LNCAP (cell line): Measurements from ENCODE around the gene ACP1.
A peak's percentile ranks its signal among the peaks of the same experiment; 100 is the strongest.

ENCODE experiments used
- TF ChIP-seq, protein P1 (sequence below): fragments of 450-650 bp; IDR thresholded peaks from 2 replicates; pipeline ENCODE4 v1.5.1; 2017; ENCODE audit warnings: mild to moderate bottlenecking

Gene ACP1

DNA sequence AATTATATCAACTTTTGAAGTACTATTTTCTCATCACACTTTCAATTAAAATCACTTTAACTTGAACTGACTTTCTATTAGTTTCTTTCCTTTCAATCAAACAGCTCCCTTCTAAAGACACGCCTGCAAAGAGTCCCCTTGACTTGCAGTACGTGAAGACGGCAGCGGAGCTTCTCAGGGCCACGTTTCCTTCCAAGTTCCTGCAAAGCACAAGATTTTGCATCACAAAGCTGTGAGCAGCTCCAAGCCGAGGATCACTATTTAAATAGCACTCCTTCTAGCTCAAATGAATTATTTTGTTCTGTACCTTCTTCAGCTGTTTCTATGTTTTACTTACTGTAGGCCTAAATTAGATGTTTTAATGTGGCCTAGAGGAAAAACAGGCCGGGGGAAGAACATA, 31.7 kb upstream of the ACP1 start:
- TF ChIP-seq, protein P1, sequence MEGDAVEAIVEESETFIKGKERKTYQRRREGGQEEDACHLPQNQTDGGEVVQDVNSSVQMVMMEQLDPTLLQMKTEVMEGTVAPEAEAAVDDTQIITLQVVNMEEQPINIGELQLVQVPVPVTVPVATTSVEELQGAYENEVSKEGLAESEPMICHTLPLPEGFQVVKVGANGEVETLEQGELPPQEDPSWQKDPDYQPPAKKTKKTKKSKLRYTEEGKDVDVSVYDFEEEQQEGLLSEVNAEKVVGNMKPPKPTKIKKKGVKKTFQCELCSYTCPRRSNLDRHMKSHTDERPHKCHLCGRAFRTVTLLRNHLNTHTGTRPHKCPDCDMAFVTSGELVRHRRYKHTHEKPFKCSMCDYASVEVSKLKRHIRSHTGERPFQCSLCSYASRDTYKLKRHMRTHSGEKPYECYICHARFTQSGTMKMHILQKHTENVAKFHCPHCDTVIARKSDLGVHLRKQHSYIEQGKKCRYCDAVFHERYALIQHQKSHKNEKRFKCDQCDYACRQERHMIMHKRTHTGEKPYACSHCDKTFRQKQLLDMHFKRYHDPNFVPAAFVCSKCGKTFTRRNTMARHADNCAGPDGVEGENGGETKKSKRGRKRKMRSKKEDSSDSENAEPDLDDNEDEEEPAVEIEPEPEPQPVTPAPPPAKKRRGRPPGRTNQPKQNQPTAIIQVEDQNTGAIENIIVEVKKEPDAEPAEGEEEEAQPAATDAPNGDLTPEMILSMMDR: no peak

DNA sequence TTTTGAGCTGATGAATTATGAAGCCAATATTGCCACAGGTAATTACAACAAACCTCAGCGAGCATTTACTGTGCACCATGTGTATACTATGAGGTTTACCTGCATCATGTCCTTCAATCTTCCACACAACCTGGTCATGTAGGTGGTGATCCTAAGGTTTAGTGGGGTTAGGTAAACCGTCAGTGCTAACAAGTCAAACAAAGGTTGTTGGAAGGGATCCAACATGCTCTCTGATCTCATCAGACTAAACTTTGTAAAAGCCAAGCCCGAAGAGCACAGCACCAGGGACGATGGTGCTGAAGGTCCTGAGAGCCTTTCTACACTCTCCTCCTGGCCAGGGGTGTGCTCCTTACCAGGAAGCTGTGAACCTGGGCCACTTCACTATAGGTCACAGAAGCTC, 30.3 kb upstream of the ACP1 start:
- TF ChIP-seq, protein P1: no peak

DNA sequence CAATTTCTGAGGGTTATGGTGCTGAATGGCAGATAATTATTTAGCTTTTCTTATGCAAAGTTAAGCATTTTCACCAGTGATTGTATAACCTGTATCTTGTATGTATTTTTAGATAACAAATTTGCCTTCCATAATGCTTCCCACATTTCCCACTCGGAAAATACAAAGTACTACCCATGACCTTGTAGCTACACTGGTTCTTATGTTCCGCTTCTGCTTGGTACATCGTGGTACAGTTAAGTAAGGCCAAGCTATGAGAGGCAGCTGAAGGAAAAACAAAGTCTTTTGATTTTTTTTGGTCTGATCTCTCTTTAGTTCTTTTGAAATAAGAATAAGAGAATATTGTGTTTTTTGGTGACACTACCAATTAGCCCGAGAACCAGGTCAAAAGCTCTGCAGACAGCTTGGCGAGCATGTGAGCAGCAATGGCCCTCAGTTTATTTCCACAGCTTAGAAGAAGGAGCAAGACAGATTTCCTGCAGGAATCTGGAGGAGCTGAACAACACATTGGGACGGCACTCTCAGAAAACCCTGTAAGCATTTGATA, 27.7 kb upstream of the ACP1 start:
- TF ChIP-seq, protein P1: no peak

DNA sequence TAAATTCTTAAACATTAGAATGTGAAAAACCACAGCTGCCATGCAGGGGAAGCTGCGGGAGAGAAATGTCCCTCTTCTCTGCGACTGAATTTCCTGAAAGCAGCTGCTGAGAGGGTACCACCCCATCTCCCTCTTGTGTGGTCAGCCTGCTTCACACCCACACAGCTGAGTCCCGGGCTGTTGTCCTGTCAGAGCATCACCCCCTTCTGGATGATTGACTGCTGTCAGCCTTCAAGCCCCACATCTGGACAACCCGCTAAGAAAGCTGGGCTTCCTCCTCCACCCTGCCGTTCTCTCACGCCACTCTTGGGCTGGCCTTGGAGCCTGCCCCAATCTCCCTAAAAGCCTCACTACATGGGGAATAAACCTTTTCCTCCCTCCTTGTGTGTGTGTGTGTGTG, 26.9 kb upstream of the ACP1 start:
- TF ChIP-seq, protein P1: no peak

DNA sequence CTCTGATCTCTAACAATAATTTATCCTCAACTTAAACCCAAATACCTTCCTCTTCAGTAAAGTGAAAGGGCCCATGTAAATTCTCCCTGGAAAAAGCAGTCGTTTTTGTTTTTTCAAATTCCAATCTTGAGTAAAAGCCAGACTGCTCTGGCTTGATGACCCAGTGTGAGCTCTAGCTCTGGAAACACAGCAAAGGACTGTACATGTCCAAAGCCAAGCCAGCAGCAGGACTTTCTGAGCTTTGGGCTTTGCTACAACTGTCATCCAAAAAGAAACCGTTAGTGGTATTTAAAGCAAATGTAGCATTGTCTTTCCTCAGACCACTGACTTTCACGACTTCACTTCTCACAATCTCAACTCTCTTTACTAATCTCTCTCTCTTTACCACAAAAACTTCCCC, 26.3 kb upstream of the ACP1 start:
- TF ChIP-seq, protein P1: no peak

DNA sequence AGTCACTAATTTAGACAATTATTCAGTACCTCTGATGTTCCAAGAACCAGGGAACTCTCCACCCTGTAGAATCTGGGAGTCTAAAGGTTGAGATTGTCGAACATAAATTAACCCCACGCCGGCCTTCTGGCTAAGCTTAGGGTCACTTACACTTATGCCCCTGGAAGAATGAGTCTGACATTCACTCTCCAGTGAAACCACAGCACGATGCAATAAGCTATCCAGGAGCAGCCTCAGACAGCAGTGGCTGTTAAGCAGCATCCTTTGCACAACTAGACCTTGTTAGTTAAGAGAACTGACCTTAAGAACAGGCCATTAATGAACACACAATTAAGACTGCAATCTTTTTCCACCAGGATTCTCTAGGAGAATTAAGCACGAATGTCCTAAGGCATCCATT, 25.9 kb upstream of the ACP1 start:
- TF ChIP-seq, protein P1: no peak

DNA sequence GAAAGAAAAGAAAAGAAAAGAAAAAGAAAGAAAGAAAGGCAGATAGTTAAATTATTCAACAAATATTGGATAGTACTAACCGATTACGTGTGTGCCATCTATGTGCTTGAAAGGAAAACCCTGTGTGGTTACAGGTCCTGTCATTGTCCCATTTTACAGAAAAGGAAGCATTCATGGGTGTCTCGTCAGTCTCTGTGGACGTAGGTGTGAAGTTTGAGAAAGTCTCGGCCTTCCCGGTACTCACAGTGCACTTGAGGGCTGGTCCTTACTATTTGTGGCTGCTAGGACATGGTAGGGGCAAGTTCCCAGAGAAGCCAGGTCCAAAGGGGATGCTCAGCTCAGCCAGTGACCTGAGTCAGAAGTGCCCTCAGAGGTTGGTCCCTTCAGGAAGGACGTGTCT, 20.2 kb upstream of the ACP1 start:
- TF ChIP-seq, protein P1: no peak

DNA sequence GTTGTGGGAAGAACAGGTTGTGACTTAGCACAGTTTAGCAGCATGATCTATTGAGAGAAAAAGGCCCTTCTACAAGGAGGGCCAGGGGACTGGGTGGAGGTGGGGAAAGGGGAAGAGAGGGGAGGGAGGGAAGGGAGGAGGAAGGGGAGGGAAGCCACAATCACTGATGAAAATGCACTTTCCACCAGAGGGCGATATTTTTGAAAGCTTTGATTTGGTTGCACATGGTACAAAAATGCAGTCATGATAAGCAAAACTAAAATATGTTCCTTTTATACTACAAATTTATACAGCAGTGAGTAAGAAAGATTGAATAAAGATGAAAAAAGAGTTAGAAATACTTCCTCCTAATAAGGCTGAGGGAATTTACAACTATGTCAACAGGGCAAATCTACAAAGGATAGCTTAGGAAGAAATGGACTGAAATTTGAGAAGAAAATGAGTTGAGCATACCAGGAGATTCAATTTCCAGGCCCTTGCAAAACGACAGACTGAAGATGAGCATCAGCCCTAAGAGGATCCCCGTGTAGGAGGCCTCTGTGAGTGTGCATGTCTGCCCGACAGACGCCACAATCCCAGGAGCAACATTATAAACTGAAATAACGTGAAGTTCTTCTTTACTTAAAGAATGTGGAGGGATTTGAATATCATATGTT, 18.1 kb upstream of the ACP1 start:
- TF ChIP-seq, protein P1: peak; percentile 52
